GM23338 (cell line): Measurements from ENCODE around the gene MAD1L1. TPM values are rescaled to one million over a fixed set of nuclear protein-coding genes. Genes with fewer than 3 reads are reported as not detected.

ENCODE experiments used
- ATAC-seq: fragments of 200-7000 bp; cut with Tn5 transposase; 3 replicates; pipeline ENCODE4 v1.9.1; 2020
- DNase-seq: peaks from one replicate; pipeline ENCODE4 v3.0.0-alpha.2; 2015; ENCODE audit warnings: low spot score
- H2AFZ ChIP-seq: fragments of 200-600 bp; sonication (generic); 2 replicates; pipeline ENCODE4 v1.8.0; 2016; ENCODE audit warnings: antibody characterized with exemption, mild to moderate bottlenecking, moderate library complexity
- H3F3A ChIP-seq: fragments of 200-600 bp; sonication (generic); replicated peaks from 2 replicates; pipeline ENCODE4 v1.8.0; 2017; ENCODE audit warnings: antibody characterized with exemption, mixed run types, low read depth
- H3K27ac ChIP-seq: fragments of 200-600 bp; sonication (generic); 2 replicates; pipeline ENCODE4 v1.6.1; 2016; ENCODE audit warnings: low read depth
- H3K27me3 ChIP-seq: fragments of 200-600 bp; sonication (generic); 2 replicates; pipeline ENCODE4 v1.8.0; 2016; ENCODE audit warnings: mild to moderate bottlenecking, mixed run types, moderate library complexity; ENCODE audit not compliant: insufficient read depth
- H3K36me3 ChIP-seq: fragments of 200-600 bp; sonication (generic); 2 replicates; pipeline ENCODE4 v1.8.0; 2016; ENCODE audit warnings: mild to moderate bottlenecking; ENCODE audit not compliant: insufficient read depth
- H3K4me1 ChIP-seq: fragments of 200-600 bp; sonication (generic); 2 replicates; pipeline ENCODE4 v1.8.0; 2016; ENCODE audit warnings: mild to moderate bottlenecking, moderate library complexity; ENCODE audit not compliant: insufficient read depth
- H3K4me2 ChIP-seq: fragments of 200-600 bp; sonication (generic); 2 replicates; pipeline ENCODE4 v1.7.1; 2017; ENCODE audit warnings: mixed run types
- H3K4me3 ChIP-seq: fragments of 200-600 bp; sonication (generic); 2 replicates; pipeline ENCODE4 v1.6.1; 2016; ENCODE audit warnings: mixed run types
- H3K79me2 ChIP-seq: fragments of 200-600 bp; sonication (generic); replicated peaks from 2 replicates; pipeline ENCODE4 v1.8.0; 2017; ENCODE audit warnings: mild to moderate bottlenecking; ENCODE audit not compliant: insufficient read depth
- H3K9me2 ChIP-seq: fragments of 200-600 bp; sonication (generic); 2 replicates; pipeline ENCODE4 v1.8.0; 2017; ENCODE audit not compliant: insufficient read depth
- H4K20me1 ChIP-seq: fragments of 200-600 bp; sonication (generic); replicated peaks from 2 replicates; pipeline ENCODE4 v1.8.0; 2017; ENCODE audit warnings: mild to moderate bottlenecking; ENCODE audit not compliant: insufficient read depth
- H3K27ac Mint-ChIP-seq: 2 replicates; pipeline ENCODE4 v1.8.0; 2020; ENCODE audit warnings: inconsistent platforms, mild to moderate bottlenecking, moderate library complexity, mixed read lengths
- H3K27me3 Mint-ChIP-seq: 3 replicates; pipeline ENCODE4 v1.8.0; 2022; ENCODE audit warnings: low read depth, mild to moderate bottlenecking, moderate library complexity, mixed read lengths, inconsistent platforms; ENCODE audit not compliant: insufficient read depth, poor library complexity
- H3K36me3 Mint-ChIP-seq: 3 replicates; pipeline ENCODE4 v1.8.0; 2021; ENCODE audit warnings: low read depth, mild to moderate bottlenecking, inconsistent platforms, moderate library complexity, mixed read lengths
- H3K4me1 Mint-ChIP-seq: 3 replicates; pipeline ENCODE4 v1.8.0; 2020; ENCODE audit warnings: mild to moderate bottlenecking, inconsistent platforms, mixed read lengths
- H3K4me3 Mint-ChIP-seq: 3 replicates; pipeline ENCODE4 v1.8.0; 2021; ENCODE audit warnings: moderate library complexity, mild to moderate bottlenecking, inconsistent platforms, mixed read lengths
- H3K9me3 Mint-ChIP-seq: 3 replicates; pipeline ENCODE4 v1.8.0; 2020; ENCODE audit warnings: moderate library complexity, mild to moderate bottlenecking, inconsistent platforms, mixed read lengths
- CREB1 ChIP-seq: fragments of 250-450 bp; sonication (Bioruptor Pico); IDR thresholded peaks from 2 replicates; pipeline ENCODE4 v1.5.0; 2020; ENCODE audit warnings: low read depth, mild to moderate bottlenecking, moderate library complexity
- EZH2 ChIP-seq: fragments of 200-600 bp; sonication (generic); IDR thresholded peaks from one replicate; pipeline ENCODE4 v1.8.0; 2017; ENCODE audit warnings: antibody characterized with exemption, mild to moderate bottlenecking, low read depth; ENCODE audit not compliant: unreplicated experiment
- EZH2phosphoT487 ChIP-seq: fragments of 200-600 bp; sonication (generic); IDR thresholded peaks from one replicate; pipeline ENCODE4 v1.8.1; 2018; ENCODE audit warnings: antibody characterized with exemption; ENCODE audit not compliant: unreplicated experiment
- POLR2AphosphoS5 ChIP-seq: IDR thresholded peaks from 2 replicates; pipeline ENCODE4 v1.6.1; 2016; ENCODE audit warnings: antibody characterized with exemption, low read depth
- REST ChIP-seq: IDR thresholded peaks from one replicate; pipeline ENCODE4 v1.6.1; 2018; ENCODE audit warnings: antibody characterized with exemption; ENCODE audit not compliant: unreplicated experiment
- ZNF331 ChIP-seq: fragments of 250-450 bp; sonication (Bioruptor Pico); IDR thresholded peaks from 2 replicates; pipeline ENCODE4 v1.5.0; 2020; ENCODE audit warnings: low read depth, mild to moderate bottlenecking, moderate library complexity
- polyA plus RNA-seq: library from polyadenylated mRNA; unstranded; fragments of >200 nt; fragmentation: Nextera tagmentation; extraction: Ambion mirVana; gene quantifications from 2 replicates; pipeline ENCODE4 v1.2.1, GENCODE V29; 2016
- total RNA-seq: library from RNA; depleted of rRNA; stranded (reverse); fragments of >200 nt; shearing (Covaris generic); gene quantifications from 2 replicates; pipeline ENCODE4 v1.2.3, GENCODE V29; 2014
- TF ChIP-seq, protein P1 (sequence below), 2 experiments: fragments of 200-600 bp in 1 of 2; sonication (generic) in 1 of 2; conservative IDR thresholded peaks; 2 replicates each; pipeline versions ENCODE4 v1.5.1 to v1.6.1; 2016 to 2017; ENCODE audit warnings: antibody characterized with exemption in 2 of 2, low read depth in 2 of 2, mild to moderate bottlenecking in 2 of 2, moderate library complexity in 1 of 2
- TF ChIP-seq, protein P2 (sequence below): IDR thresholded peaks from 2 replicates; pipeline ENCODE4 v1.6.1; 2016; ENCODE audit warnings: antibody characterized with exemption

Gene MAD1L1
- total and polyA plus RNA-seq, 2 experiments from 2014 or later: 40.3 to 59.3 TPM

DNA sequence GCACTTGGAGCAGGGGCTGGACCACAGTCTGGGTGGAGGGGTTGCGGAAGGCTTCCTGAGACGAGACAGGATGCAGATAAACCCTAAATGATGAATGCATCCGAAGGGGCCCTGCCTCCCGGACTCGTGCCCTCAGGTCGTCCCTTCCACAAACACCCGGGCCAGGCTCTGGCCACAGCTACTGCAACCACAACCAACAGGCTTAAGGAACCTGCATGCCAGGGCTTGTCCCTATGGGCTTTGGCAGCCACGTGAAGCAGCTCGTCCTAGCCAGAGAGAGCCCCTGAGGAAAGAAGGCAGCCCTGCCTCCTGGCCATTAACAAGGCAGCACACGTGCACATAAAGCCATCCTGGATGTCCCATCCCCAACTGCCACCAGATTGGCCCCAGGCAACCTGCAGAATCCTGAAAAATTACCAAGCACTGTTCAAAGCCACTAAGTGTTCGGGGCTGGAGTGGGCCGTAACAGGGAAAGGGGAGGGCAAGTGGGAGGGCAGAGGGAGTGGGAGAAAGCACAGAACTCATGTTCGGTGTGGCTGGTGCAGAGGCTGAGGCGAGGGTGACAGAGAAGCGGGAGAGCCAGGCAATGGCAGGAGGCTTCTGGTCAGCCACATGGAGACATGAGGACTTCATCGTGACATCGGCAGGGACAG lies 62.7 kb downstream of the MAD1L1 start:
- Histone ChIP-seq H3K4me3 (no peak overlapping the region), H2AFZ (no peak overlapping the region), H3K79me2 (no peaks in the 10 kb centered on the region), H3K27ac (no peak overlapping the region), H3K36me3 (no peaks in the 10 kb centered on the region), H3F3A (no peaks in the 10 kb centered on the region), H4K20me1 (no peaks in the 10 kb centered on the region), H3K9me2 (no peaks in the 10 kb centered on the region), H3K27me3 (no peaks in the 10 kb centered on the region), H3K4me1 (no peaks in the 10 kb centered on the region), H3K4me2 (no peak overlapping the region)
- no peak for DNase-seq
- Mint-ChIP-seq H3K4me3 (no peak overlapping the region), H3K9me3 (no peaks in the 10 kb centered on the region), H3K36me3 (peaks cover 22% of the 10 kb centered on the region; the same call in 2 of the 3 replicates), H3K4me1 (peaks cover 11% of the 10 kb centered on the region), H3K27me3 (peaks cover 5% of the 10 kb centered on the region), H3K27ac (peak overlapping the region; percentile 63)
- TF ChIP-seq REST (no peak), CREB1 (CRISPR knock-in tag) (no peak), POLR2AphosphoS5 (no peak), EZH2phosphoT487 (no peak), EZH2 (no peak), ZNF331 (CRISPR knock-in tag) (no peak)
- TF ChIP-seq, protein P1, sequence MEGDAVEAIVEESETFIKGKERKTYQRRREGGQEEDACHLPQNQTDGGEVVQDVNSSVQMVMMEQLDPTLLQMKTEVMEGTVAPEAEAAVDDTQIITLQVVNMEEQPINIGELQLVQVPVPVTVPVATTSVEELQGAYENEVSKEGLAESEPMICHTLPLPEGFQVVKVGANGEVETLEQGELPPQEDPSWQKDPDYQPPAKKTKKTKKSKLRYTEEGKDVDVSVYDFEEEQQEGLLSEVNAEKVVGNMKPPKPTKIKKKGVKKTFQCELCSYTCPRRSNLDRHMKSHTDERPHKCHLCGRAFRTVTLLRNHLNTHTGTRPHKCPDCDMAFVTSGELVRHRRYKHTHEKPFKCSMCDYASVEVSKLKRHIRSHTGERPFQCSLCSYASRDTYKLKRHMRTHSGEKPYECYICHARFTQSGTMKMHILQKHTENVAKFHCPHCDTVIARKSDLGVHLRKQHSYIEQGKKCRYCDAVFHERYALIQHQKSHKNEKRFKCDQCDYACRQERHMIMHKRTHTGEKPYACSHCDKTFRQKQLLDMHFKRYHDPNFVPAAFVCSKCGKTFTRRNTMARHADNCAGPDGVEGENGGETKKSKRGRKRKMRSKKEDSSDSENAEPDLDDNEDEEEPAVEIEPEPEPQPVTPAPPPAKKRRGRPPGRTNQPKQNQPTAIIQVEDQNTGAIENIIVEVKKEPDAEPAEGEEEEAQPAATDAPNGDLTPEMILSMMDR (conservative IDR thresholded peaks at IDR 0.05; ENCODE audit: low read depth in 2 of 2): no peak
- TF ChIP-seq, protein P2, sequence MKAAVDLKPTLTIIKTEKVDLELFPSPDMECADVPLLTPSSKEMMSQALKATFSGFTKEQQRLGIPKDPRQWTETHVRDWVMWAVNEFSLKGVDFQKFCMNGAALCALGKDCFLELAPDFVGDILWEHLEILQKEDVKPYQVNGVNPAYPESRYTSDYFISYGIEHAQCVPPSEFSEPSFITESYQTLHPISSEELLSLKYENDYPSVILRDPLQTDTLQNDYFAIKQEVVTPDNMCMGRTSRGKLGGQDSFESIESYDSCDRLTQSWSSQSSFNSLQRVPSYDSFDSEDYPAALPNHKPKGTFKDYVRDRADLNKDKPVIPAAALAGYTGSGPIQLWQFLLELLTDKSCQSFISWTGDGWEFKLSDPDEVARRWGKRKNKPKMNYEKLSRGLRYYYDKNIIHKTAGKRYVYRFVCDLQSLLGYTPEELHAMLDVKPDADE: no peak
- no peak for ATAC-seq
